GM19328 (cell line): ENCODE data around the gene NSMCE1.

ENCODE experiments used
- ATAC-seq: cut with Tn5 transposase; IDR thresholded peaks from one replicate; pipeline ENCODE4 v1.9.1; 2021; ENCODE audit warnings: mild to moderate bottlenecking, moderate library complexity; ENCODE audit not compliant: unreplicated experiment

Gene NSMCE1

GRCh38 chr16:27199235-27199586, 69.4 kb downstream of the NSMCE1 start:
- ATAC-seq: no peak

GRCh38 chr16:27198451-27199234, 69.9 kb downstream of the NSMCE1 start:
- no peak for ATAC-seq

- no peak for ATAC-seq
Measured at GRCh38 chr16:27197004-27197403, 71.6 kb downstream of the NSMCE1 start.

GRCh38 chr16:27195941-27196595, 72.5 kb downstream of the NSMCE1 start:
- no peak for ATAC-seq

- no peak for ATAC-seq
Measured at GRCh38 chr16:27195076-27195741, 73.4 kb downstream of the NSMCE1 start.

GRCh38 chr16:27193300-27193990, 75.1 kb downstream of the NSMCE1 start:
- ATAC-seq: no peak

GRCh38 chr16:27191352-27191924, 77.1 kb downstream of the NSMCE1 start:
- ATAC-seq: no peak

GRCh38 chr16:27190316-27190871, 78.2 kb downstream of the NSMCE1 start:
- no peak for ATAC-seq

GRCh38 chr16:27189335-27189972, 79.1 kb downstream of the NSMCE1 start:
- ATAC-seq: no peak

- no peak for ATAC-seq
Measured at GRCh38 chr16:27188633-27189032, 79.9 kb downstream of the NSMCE1 start.

- ATAC-seq: no peak
Measured at GRCh38 chr16:27185776-27186130, 82.8 kb downstream of the NSMCE1 start.

GRCh38 chr16:27182906-27183405, 85.6 kb downstream of the NSMCE1 start:
- no peak for ATAC-seq

- no peak for ATAC-seq
Measured at GRCh38 chr16:27181019-27181790, 87.4 kb downstream of the NSMCE1 start.

GRCh38 chr16:27179500-27180072, 89.0 kb downstream of the NSMCE1 start:
- ATAC-seq: no peak

GRCh38 chr16:27177031-27177774, 91.4 kb downstream of the NSMCE1 start:
- ATAC-seq: no peak

GRCh38 chr16:27175888-27176287, 92.7 kb downstream of the NSMCE1 start:
- ATAC-seq: no peak
